ENCODE data around the gene ATP13A5.

DNA sequence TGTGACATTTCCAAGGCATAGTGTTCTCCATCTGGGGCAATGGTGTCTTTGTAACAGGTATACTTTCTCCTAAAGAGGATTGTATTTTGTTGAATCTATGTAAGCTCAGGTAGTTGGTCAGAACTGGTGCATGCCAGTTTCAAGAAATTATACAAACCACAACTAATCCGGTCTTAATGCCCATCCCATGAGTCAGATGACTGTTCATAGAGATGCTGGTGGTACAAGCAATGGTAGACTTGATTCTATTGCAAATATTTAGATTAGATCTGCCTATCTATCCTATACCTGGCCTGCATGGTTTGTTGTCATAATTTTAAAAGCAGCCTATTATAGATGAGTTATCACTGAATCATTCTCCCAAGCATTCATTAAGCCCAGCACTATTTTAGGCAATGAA is 43.5 kb downstream of the ATP13A5 start:
- TF ChIP-seq, protein P1, sequence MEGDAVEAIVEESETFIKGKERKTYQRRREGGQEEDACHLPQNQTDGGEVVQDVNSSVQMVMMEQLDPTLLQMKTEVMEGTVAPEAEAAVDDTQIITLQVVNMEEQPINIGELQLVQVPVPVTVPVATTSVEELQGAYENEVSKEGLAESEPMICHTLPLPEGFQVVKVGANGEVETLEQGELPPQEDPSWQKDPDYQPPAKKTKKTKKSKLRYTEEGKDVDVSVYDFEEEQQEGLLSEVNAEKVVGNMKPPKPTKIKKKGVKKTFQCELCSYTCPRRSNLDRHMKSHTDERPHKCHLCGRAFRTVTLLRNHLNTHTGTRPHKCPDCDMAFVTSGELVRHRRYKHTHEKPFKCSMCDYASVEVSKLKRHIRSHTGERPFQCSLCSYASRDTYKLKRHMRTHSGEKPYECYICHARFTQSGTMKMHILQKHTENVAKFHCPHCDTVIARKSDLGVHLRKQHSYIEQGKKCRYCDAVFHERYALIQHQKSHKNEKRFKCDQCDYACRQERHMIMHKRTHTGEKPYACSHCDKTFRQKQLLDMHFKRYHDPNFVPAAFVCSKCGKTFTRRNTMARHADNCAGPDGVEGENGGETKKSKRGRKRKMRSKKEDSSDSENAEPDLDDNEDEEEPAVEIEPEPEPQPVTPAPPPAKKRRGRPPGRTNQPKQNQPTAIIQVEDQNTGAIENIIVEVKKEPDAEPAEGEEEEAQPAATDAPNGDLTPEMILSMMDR (IDR thresholded peaks at IDR 0.05) = no peak
- no peak for TF ChIP-seq POLR2A (IDR thresholded peaks at IDR 0.05)
